ENCODE measurements around the gene LGALS4.

DNA sequence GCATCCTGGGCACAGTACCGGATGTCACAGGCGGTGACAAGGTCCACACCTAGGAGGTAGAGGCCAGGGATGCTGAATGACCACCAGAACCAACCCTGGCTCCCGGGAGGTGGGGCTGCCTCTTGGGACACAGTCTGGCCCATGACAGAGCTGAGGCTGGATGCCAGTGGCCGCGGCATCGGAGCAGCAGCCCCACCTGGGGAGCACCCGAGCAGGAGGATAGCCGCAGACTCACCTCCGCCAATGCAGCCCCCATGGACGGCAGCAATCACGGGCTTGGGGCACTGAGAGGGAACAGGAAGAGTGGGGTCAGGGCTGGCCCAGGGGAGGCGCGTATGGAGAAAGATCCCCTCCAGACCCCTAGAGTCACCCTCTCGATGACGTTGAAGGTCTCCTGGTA is 4.3 kb upstream of the LGALS4 start:
- TF ChIP-seq, protein P1, sequence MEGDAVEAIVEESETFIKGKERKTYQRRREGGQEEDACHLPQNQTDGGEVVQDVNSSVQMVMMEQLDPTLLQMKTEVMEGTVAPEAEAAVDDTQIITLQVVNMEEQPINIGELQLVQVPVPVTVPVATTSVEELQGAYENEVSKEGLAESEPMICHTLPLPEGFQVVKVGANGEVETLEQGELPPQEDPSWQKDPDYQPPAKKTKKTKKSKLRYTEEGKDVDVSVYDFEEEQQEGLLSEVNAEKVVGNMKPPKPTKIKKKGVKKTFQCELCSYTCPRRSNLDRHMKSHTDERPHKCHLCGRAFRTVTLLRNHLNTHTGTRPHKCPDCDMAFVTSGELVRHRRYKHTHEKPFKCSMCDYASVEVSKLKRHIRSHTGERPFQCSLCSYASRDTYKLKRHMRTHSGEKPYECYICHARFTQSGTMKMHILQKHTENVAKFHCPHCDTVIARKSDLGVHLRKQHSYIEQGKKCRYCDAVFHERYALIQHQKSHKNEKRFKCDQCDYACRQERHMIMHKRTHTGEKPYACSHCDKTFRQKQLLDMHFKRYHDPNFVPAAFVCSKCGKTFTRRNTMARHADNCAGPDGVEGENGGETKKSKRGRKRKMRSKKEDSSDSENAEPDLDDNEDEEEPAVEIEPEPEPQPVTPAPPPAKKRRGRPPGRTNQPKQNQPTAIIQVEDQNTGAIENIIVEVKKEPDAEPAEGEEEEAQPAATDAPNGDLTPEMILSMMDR (IDR thresholded peaks at IDR 0.05): no peak
- TF ChIP-seq EP300 (IDR thresholded peaks at IDR 0.05): no peak

Data from ovary (tissue), 3 donors.